UCSD-AML1 (cell line): ENCODE results near the gene SNX9.
"Not testable (repeated sequence)": the region's sequence is repeated elsewhere in the genome, so short reads cannot be mapped to it uniquely, and the experiment has no call there.

Experiments
- DNase-seq: peaks from one replicate; lab custom pipeline; 2025; ENCODE audit not compliant: unreplicated experiment; lab: John Stamatoyannopoulos, UW

SNX9 gene

DNA sequence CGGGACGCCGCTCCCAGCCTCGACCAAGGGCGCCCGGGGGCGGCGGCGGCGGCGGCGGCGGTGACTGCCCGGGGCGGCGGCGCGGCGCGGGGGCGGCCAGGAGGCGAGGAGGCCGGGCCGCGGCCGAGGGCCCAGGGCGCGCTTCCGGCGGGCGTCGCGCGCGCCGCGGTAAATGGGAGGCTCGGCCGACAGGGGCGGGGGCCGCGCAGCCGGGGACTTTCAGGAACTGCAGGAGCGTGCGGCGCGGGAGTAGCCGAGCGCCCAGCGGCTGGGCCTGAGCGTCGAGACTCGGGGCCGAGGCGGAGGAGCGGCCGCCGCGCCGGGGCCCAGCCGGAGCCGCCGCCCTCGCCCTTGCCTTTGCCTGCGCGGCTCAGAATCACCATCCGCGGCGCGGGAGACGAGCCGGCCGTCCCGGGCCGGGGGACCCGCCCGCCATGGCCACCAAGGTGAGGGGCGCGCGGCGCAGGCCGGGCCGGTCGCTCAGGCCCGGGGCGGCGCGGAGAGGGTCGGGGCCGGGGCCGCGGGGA, at the start of gene SNX9:
TSS of gene SNX9 (plus strand) at position 246 of the 527 bp plus-strand sequence. CDS start at position 435, 189 bp downstream.
- DNase-seq = peak; percentile 79

DNA sequence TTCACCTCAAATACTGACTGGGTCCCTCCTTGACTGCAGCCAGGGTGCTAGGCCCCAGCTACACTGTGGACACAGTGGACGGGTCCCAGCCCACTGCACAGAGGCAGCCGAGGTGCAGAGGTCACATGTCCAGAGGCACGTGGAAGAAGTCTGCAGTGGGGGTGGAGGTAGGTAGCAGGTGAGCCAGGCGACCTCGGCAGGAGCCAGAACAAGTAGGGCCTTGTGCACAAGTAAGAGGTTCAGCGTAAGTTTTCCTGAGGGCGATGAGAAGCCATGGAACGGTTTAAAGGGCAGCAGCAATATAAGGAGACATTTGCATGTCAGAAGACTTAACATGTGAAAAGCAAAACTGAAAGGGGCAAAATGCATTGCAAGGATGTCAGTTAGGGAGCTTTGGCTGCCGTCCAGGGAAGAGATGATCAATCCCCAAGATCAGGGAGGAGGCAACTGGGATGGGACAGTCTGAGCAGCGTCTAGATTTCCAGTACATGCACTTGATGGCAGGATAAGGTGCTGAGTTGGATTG, 49.7 kb upstream of the SNX9 start:
- no peak for DNase-seq

DNA sequence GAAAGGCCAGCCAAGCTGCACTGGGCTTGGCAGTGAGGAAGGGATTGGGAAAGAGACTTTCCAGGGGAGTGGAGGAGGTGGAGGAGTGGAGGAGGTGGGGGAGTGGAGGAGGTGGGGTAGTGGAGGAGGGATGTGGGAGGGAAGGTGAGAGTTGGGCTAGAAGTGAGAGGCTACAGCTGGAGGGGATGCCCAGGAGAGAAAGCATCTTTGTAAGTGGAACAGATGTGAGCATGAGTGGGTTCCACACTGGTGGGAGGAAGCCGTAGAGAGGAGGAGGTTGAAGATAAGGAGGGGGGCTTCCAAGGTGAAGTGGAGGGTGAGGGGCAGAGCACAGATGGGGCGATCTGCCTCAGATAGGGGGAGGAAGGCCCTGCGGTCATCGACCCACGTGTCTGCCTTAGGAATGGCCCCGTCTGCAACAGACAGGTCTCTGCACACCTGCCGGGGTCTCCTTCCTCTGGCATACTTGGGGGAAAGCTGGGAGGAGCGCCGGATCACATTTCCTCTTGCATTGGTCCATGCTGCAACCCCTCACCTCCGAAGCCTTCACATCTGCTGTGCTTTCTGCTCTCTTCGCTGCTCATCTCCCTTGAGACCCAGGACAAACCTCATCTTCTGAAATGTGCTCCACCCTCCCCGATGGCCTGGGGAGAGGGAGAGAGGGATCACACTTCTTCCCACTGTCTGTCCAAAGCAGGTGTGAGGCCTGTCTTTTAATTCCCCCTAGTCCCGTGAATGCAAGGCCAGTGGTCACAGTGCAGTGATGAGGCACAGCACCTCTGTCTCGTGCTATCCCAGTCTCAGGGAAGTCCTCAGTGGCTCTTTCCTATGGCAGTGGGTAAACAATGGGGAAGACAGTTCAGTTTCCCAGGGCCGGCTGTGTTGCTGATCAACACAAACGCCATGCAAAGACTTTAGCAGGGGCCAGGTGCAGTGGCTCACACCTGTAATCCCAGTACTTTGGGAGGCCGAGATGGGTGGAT, 48.6 kb upstream of the SNX9 start:
- no peak for DNase-seq

DNA sequence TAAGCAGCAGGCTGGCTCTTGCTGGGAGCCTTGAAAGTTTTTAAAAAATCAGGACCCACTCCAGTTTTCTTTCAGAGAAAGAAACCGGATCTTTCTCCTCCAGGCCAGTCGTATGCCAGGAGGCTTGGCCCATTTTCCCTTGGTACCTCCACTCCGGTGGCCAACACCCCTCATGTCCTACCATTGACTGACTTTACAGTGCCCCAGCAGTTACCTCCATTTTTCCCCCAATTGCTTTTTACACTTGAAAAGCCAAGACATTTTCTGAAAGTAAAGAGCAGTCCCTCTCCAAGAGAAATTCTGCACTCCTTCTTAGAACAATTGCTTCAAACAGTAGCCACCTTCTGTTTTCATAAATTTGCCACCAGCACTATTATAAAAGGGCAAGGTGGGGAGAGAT, 47.7 kb upstream of the SNX9 start:
- no peak for DNase-seq

DNA sequence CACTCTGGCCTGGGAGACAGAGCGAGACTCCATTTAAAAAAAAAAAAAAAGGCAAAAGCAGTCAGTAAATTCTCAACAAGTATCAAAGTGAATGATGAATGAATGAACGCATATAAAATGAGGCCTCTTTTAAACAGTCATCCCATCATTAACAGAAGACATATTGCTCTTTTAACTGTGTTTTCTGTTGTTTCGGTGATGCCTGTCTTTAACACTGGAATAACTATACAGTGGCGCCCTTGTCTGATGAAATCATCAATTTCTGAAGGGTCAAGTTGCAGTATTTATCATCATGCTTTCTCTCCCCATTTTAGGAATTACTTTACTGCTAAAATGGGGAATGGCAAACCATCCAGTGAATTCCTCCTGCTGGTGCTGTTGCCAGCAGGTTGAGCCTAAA, 45.7 kb upstream of the SNX9 start:
- no peak for DNase-seq

DNA sequence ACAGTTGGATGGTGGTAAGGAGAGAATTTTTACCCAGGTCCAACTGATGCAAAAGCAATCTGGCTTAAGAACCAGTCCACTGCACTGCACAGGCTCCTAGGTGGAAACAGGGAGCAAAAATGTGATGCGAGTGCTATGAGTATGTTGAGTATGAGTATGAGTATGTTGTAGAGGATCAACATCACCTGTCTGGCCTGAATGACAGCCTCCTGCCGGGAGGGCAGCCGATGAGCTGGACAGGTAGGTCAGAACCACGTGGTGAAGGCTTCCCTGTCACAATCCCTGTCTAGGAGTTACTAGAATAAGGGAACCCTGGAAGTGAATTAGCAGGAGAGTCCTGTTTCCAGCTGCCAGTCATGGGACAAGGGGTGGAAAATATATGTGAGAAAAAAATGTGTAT, 44.3 kb upstream of the SNX9 start:
- no peak for DNase-seq

DNA sequence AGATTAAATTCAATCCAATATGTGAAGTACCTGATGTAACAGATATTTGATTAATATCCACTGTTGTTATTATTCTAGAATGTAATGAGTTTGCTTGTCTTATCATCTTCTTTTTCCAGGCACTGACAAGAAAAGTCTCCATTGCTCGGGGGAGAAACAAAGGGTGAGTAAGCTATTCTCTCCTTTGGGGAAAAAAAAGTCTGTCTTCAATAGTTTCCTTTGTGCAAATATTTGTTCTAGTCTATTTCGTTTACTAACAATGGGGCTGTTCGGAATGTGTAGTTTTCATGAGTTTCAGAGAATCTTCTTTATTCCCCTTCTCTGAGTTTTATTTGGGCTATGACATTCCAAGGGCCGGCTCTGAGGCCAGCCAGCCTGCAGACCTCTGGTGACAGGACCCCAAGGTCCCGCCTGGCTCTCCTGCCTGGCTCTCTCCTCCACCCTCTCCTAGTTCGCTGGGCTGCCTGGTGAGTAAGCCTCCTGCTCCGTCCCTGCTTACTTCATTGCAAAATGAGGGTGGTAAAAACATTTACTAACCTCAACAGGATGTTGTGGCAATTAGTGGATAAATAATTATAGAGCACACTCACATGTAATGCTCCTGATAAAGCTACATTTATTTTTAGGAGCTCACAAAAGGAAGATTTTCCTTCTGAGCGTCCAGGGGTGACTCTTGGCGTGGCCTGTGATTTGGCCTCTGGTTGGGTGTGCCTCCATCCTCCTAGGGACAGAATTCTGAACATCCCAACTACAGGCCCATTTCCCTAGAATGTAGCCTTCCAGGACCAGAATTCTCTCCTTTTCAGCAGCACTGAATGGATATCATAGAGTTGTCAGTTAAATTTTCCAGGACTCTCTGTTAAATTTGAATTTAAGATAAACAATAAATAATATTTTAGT, 43.1 kb upstream of the SNX9 start:
- DNase-seq = no peak

DNA sequence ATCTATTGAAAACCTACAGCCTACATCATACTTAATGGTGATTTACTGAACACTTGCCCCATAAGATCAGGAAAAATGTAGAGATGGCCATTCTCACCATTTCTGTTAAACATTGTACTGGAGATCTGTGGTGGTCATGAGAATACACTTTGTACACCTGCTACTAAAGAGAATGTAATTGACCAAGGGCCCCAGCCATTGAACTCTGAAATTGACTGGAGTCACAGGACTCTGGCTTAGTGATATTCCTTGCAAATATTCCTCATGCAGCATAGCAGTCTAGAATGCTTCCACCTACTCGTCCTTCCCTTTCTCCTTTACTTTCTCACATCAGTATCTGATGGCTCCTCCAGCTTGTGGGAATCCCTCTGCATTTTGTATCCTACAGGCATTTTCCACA, 37.4 kb upstream of the SNX9 start:
- DNase-seq = no peak

DNA sequence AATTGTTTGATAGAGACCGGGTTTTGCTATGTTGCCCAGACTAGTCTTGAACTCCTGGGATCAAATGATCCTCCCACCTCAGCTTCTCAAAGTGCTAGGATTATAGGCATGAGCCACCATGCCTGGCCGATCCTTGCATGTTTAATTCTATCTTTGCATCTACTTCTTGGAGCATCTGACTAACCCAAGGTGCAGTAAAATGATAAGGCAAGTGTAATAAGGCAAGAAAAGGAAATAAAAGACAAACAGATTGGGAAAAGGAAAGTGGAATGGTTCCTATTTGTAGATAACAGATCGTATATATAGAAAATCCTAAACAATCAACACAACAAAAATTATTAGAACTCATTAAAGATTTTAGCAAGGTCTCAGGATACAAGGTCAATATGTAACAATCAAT, 36.8 kb upstream of the SNX9 start:
- no peak for DNase-seq

DNA sequence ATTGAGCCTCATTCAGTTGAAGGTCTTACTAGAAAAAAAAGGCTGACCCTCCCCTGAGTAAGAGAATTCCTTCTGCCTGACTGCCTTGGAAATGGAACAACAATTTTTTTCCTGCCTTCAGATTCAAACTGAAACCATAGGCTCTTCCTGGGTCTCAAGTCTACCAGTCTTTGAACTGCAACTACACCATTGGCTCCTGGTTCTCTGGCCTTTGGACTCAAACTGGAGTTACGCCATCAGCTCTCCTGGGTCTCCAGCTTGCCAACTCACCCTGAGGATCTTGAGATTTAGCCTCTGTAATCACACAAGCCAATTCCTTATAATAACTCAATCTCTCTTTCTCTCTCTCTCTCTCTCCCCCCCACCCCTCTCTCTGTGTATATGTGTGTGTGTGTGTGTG, 36.0 kb upstream of the SNX9 start:
- DNase-seq = no peak

DNA sequence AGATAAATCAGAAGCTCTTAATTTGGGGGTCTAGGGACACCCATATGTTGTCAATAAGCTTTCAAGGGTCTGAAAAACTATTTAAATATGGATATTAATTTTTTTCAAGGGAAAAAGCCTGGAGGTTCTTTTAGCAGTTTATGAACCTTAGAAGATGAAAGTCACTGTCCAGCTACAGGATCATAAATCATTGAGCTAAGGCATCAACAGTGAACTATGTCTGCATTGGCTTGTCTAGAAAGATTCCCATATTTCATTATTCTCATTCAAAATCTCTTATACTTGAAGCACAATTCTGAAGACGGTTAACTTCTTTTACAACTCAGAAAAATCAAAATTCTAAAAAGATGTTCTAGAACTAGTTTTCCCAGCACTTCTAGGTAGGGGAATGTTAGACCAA, 34.9 kb upstream of the SNX9 start:
- no peak for DNase-seq

DNA sequence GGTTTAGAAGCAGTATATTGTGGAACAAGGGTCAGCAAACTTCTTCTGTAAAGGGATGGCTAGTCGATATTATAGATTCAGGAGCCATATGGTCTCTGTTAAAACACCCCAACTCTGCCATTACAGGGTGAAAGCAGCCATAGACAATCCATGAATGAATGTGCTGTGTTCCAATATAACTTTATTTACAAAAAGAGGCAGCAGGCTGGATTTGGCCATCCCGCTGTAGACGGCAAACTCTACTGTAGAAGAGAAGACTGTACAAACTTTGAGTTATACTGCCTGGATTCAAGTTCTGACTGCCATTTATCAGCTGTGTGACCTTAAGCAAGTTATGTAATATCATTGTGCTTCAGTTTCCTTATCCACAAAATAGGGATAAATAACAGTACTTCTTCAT, 33.7 kb upstream of the SNX9 start:
- DNase-seq = no peak

DNA sequence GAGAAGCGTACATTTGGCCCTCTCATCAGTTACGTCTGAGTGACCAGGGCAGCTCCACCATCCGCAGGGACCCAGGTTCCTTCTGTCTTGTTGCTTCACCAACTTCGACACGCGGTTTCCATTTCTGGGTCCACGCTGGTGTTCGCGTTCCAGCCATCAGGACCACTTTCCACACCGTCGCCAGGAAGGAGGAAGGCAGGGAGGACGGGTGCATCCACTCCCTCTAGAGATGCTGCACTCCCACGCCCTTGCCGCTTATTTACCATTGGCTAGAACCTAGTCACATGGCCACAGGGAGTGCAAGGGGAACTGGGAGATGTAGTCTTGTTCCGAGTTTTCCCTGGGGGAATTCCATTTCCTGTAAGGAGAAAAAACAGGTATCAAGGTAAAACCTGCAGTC, 33.2 kb upstream of the SNX9 start:
- no peak for DNase-seq

DNA sequence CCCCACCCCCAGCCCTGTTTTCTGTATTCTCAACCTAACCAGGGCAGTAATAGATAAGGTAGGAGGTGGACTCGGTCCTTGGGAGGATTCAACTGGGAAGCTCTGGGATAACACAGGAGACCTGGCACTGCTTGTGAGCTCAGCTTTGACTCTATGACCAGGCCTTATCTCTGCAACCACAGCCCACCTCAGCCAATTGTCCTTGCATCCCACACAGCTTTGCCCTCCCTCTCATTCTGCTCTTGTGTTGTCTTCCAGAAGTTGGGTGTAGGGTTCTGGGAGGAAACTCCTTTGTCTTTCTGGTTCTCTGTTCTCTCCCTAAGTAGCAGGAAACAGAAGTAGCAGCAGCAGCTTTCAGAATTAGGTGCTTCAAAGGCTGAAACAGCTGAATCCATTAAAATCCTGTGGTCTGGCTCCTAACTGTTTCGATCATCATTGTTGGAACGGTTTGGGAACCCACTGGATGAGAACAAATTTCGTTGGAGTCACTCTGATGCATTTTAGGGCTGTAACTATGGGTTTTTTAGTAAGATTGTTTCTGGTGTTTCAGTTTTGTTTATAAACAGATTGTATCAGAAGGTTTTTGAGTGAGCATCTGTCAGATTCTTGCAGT, 32.4 kb upstream of the SNX9 start:
- DNase-seq = no peak

DNA sequence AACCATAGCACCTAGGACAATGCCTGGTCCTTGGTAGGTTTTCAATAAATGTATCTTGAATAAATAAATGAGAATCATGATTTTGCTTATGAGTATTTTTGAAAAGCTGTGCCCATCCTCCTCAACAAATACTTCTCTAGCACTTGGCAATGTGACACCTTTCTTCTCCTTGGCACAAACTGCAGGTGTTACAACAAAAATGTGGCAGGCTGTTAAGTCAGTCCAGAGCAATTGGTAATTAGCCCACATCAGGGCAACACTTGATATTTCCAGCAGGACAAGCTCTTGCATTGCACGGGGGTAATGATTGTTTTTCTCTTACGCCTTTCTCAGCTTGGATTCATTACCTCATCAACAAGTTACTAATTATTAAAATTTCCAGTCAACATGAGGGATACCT, 31.6 kb upstream of the SNX9 start:
- DNase-seq = no peak

DNA sequence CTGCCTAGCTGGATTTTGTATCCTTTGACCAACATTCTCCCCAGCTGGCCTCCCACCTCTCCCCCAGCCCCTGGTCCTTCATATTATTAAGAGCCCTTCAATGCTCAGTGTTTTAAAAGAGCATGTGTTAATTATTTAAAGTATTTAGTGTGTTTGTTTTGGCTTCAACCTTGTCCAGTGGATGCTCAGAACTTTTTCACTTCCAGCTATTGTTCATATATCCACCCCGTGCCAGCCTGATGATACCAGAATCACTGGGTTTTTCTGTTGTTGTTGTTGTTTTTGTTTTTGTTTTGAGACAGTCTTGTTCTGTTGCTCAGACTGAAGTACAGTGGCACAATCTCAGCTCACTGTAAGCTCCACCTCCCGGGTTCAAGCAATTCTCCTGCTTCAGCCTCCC, 30.4 kb upstream of the SNX9 start:
- no peak for DNase-seq

DNA sequence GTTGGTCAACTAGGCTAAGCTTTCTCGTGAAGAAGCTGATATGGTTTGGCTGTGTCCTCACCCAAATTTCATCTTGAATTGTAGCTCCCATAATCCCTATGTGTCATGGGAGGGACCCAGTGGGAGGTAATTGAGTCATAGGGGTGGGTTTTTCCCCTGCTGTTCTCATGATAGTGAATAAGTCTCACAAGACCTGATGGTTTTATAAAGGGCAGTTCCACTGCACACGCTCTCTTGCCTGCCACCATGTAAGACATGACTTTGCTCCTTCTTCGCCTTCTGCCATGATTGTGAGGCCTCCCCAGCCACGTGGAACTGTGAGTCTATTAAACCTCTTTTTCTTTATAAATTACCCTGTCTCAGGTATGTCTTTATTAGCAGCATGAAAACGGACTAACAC, 29.0 kb upstream of the SNX9 start:
- not testable (repeated sequence) for DNase-seq

DNA sequence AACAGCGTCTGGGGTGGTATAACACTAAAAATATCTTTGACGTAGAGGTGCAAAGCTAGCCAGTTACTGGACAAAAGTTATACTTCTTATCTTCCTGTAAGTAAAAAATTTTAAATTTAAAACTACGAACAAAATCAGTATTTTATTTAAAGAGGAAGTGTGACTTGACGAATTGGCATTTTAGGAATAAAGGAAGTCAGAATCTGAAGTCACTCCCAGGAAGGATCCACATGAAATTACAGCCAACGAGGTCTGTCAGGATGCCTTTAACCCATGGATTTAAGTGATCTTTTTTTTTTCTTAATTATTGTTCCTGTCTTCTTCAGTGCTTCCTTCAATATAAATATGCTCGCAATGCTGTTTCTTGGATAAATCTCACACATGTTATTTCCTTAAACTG, 27.2 kb upstream of the SNX9 start:
- no peak for DNase-seq

DNA sequence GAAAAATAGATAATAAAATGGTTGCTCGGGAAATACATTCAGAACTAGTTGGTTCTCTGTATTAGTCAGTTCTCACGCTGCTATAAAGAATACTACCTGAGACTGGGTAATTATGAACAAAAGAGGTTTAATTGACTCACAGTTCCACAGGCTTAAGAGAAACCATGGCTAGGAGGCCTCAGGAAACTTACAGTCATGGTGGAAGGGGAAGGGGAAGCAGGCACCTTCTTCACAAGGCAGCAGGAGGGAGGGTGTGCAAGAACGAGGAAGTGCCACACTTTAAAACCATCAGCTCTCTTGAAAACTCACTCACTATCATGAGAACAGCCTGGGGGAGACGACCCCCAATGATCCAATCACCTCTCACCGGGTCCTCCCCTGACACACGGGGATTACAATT, 24.2 kb upstream of the SNX9 start:
- no peak for DNase-seq

DNA sequence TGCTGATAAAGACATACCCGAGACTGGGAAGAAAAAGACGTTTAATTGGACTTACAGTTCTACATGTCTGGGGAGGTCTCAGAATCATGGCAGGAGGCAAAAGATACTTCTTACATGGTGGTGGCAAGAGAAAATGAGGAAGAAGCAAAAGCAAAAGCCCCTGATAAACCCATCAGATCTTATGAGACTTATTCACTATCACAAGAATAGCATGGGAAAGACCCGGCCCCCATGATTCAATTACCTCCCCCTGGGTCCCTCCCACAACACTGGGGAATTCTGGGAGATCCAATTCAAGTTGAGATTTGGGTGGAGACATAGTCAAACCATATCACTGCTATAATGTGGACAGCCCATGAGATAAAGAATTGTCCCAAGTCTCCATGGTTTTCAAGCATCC, 23.5 kb upstream of the SNX9 start:
- not testable (repeated sequence) for DNase-seq
